Measurements from ENCODE around the gene KRT86.

DNA sequence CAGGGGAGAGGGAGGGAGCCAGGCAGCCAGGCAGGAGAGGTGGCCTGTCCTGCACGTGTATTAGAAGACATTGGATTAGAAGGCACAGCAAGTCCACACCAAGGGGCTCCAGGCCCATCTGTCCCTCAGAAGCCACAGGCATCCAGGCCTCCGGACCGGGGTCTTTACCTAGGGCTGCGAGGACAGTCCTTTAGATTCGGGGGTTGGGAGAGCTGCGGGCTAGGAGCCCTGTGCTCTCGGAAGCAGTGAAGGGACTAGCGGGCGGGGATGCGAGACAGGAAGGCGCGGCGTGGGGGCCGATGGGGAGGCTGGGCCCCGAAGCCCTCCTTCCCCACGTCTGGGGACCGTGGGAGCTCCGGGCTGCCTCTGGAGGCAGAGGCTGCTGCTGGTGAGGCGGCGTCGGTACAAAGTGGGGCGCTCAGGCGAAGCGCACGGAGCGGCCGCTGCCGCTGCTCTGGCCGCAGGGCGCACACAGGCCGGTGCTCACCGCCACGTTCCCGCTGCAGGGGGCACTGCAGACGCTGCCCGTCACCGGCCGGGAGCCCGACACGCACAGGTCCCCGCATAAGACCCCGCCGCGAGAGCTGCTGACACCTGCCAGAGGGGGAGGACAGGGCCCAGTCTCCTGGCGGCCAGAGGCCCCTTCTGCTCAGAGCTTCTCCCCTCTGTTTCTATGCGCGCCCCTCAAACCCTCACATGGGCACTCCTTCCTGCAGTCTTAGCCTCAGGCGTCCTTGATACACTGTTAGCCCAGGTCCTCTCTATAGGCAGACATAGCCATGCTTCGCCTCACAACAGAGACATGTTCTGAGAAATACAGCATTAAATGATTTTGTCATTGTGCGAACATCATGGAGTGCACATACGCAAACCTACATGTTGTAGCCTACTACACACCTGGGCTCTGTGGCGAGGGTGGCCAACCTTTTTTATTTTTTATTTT is 24.1 kb upstream of the KRT86 start:
- no peak for TF ChIP-seq FOXM1 (IDR thresholded peaks at IDR 0.05; ENCODE audit: borderline replicate concordance)
- no peak for TF ChIP-seq CTBP1 (IDR thresholded peaks at IDR 0.05; ENCODE audit: borderline replicate concordance)
- TF ChIP-seq TARDBP (IDR thresholded peaks at IDR 0.05): no peak
- TF ChIP-seq NFRKB (IDR thresholded peaks at IDR 0.05): no peak
- no peak for TF ChIP-seq BHLHE40 (IDR thresholded peaks at IDR 0.05; ENCODE audit: borderline replicate concordance)
- no peak for TF ChIP-seq FOXK2 (IDR thresholded peaks at IDR 0.05)
- TF ChIP-seq ZNF384 (IDR thresholded peaks at IDR 0.05): no peak
- TF ChIP-seq SUZ12 (IDR thresholded peaks at IDR 0.05): no peak
- TF ChIP-seq LEF1 (IDR thresholded peaks at IDR 0.05; ENCODE audit: borderline replicate concordance): no peak
- TF ChIP-seq L3MBTL2 (conservative IDR thresholded peaks at IDR 0.05): no peak
- TF ChIP-seq ARNT (IDR thresholded peaks at IDR 0.05): no peak
